ENCODE measurements around the gene NAB2.

Gene NAB2

GRCh38 chr12:57128519-57129247 lies 39.8 kb downstream of the NAB2 start:
- TF ChIP-seq CTCF (IDR thresholded peaks at IDR 0.05), result no peak

GRCh38 chr12:57129321-57129842 lies 40.5 kb downstream of the NAB2 start:
- no peak for TF ChIP-seq CTCF (IDR thresholded peaks at IDR 0.05)

- TF ChIP-seq CTCF (IDR thresholded peaks at IDR 0.05), result no peak
These were observed 41.0 kb downstream of the NAB2 start for GRCh38 chr12:57129889-57130288.

- TF ChIP-seq CTCF (IDR thresholded peaks at IDR 0.05), result no peak
These were observed 42.0 kb downstream of the NAB2 start for GRCh38 chr12:57130941-57131340.

DNA sequence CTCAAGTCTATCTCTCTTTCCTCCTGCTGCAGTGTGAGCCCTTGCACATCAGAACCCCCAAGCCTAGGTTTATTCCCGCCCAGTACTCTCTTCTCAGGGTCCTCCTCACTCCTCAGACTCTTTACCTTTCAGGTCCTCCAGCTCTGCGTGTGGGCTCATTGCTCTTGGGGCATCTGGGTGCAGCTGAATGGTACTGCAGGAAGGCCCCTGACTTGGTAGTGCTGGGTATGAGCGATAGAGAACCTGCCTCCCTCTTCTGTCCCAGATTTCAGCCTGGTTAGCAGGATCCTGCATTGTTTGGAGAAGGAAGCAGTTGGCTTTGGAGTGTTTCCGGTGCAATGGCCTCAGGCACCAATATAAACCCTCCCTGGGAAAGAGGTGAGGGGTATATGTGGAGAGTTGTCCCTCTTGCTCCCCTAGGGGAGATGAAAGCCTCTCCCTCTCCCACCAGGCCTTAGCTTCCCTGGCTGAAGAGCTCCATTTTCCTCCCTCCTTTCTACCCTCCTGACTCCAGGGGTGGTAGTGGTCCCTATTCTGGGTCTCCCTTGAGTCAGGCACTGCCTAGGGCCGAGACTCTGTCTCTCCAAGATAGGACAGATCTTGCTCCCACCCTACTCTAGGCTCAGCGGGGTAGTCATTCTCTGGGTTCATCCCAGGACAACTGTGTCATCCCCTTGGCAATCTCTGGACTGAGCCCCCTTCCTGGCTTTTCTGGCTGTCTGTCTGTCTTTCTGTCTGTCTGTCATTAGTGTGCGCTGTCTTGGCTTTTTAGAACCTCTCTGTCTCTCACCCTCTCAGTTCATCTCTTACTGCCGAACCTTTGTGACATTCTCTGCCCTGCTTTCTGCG lies 43.2 kb downstream of the NAB2 start:
- TF ChIP-seq CTCF (IDR thresholded peaks at IDR 0.05), result no peak

DNA sequence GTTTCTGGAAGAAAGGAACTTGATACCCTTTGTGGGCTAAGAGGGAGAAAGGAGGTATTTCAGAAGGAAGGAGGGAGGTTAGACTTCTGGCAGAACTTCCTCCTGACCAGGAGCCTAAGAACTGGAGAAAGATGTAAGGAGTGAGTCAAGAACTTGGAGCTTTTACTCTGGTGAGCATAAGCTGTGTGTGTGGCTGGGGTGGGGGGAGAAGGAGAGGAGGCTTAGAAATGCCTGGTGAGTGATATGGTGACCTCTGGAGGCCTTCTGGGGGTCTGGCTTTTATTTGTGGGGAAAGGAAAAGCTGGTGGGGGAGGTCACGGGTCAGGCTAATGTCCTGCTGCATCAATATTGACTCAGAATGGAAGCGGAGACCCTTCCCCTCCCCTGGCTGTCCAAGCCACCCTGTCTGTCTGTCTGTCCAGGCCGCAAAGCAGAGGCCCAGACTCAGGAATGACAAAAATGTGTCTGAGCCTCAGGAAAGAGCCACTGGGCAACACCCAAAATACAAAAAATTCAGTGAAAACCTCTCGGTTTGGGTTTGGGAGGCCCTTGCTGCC lies 44.2 kb downstream of the NAB2 start:
- no peak for TF ChIP-seq CTCF (IDR thresholded peaks at IDR 0.05)

- no peak for TF ChIP-seq CTCF (IDR thresholded peaks at IDR 0.05)
These were observed 45.0 kb downstream of the NAB2 start for GRCh38 chr12:57133916-57134315.
